GM10847 (cell line): ENCODE data around the gene ZNF546.

Source experiments
- POLR2A ChIP-seq: IDR thresholded peaks from 2 replicates; pipeline ENCODE4 v1.6.1; 2011; ENCODE audit not compliant: insufficient read length; ENCODE audit errors: extremely low read depth

ZNF546 gene

DNA sequence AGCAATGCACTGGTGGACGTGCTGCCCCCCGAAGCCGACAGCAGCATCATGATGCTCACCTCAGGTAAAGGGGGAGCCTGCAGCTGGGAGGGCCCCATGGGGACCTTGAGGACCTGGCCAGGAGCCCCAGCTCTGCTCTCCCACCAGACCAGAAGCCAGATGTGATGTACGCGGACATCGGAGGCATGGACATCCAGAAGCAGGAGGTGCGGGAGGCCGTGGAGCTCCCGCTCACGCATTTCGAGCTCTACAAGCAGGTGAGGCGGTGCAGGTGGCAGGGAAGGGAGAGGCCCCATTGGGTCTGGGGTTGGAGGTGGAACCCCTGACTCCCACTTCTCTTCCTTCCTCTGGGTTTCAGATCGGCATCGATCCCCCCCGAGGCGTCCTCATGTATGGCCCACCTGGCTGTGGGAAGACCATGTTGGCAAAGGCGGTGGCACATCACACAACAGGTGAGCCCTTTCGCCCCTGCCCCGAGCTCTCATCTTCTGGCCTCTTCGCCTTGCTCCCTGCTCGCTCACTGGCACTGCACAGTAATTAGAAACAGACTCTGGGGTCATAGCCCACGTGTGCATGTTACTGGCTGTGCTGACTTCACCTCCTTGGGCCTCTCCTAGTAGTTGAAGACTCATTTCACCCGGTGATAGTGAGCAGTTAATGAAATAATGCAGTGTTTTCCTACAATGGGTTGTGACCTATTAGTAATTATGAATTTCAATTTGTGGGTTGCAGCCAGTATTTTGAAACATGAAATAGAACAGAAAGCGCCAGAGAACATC is 22.3 kb upstream of the ZNF546 start:
- TF ChIP-seq POLR2A: no peak

DNA sequence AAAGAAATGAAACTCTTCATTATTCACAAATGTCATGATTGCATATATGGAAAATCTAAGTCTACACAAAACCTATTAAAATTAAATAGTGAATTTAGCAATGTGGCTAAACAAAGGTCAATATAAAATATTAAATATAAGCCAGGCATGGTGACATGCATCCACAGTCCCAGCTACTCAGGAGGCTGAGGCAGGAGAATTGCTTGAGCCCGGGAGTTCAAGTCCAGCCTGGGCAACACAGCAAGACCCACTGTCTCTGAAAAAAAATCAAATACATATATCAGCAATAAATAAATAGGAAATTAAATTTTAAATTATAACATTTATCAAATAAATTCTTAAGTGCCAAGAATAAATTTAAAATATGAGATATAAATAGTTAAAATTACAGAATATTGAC is 14.0 kb upstream of the ZNF546 start:
- TF ChIP-seq POLR2A: no peak

DNA sequence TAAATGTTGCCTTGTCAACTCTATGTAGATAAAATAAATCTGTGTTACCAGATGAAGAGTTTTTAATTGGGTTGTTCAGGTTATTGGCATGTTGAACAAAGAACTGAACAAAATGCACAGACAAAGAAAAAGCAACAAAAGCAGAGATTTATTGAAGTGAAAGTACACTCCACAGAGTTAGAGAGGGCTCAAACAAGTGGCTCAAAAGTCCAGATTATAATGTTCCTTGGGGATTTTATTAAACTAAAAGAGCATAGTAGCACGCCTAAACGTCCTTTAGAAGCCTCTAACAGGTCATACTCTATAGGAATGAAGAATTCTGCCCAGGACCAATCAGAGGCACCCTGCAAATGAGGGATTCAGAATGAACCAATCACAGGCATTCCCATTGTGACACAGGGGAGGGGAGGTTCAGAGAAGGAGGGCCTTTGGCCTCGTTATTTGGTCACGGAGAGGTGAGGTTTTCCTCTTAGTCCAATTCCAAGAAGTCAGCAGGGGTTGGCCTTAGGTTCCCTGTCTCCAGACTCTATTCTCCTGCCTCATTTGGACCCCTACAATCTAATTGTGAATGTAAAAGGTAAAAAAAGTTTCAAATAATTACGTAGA is 13.1 kb upstream of the ZNF546 start:
- no peak for TF ChIP-seq POLR2A

DNA sequence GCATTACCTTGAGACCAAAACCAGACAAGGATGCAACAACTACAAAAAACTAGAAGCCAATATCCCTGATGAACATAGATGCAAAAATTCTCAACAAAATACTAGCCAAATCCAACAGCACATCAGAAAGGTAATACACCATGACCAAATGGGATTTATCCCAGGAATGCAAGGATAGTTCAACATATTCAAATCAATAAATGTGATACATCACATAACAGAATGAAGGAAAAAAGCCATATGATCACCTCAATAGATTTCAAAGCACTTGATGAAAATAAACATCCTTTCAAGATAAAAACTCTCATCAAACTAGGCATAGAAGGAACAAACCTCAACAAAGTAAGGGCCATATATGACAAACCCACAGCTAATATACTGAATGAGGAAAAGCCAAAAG is 10.2 kb upstream of the ZNF546 start:
- no peak for TF ChIP-seq POLR2A

DNA sequence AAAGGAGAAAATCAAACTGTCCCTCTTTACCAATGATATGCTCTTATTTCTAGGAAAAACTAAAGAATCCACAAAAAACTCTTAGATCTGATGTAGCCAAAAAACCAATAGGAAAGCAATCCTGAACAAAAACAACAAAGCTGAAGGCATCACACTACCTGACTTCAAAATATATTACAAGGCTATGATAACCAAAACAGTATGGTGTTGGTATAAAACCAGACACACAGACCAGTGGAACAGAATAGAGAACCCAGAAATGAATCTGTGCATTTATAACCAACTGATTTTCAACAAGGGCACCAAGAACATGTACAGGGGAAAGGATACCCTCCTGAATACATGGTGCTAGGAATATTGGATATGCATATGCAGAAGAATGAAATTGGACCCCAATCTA is 9.7 kb upstream of the ZNF546 start:
- no peak for TF ChIP-seq POLR2A

DNA sequence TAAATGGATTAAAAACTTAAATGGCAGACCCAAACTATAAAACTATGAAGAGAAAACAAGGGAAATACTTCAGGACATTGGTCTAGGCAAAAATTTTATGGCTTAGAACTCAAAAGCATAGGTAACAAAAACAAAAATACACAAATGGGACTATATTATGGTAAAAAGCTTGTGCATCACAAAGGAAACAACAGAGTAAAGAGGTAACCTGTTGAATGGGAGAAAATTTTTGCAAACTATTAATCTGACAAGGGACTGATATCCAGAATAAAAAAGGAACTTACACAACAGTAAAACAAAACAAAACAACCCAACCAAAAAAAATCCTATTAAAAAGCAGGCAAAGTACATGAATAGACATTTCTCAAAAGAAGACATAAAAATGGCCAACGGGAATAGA is 9.3 kb upstream of the ZNF546 start:
- TF ChIP-seq POLR2A: no peak

DNA sequence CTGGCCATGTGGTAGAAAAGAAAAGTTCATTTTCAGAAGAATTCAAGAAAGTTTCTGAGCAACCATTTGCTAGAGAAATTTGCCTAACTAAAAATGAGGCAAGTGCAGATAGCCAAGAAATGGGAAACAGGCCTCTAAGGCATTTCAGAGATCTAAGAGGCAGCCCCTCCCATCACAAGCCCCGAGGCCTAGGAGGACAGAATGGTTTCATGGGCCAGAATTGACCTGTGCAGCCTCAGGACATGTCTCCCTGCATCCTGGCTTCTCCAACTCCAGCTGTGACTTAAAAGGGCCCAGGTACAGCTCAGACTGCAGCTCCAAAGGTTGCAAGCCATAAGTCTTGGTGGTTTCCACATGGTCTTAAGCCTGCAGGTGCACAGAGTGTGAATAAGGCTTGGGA is 3.3 kb upstream of the ZNF546 start:
- TF ChIP-seq POLR2A: no peak

DNA sequence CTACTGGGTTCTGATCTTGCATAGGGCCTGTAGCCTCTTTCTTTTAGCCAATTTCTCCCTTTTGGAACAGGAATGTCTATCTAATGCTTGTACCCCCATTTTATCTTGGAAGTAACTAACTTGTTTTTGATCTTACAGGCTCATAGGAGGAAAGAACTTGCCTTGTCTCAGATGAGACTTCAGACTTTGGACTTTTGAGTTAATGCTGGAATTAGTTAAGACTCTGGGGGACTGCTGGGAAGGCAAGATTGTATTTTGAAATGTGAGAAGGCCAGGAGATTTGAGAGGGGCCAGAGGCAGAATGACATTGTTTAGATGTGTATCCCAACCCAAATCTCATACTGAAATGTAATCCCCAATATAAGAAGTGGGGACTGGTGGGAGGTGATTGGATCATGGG is 2.5 kb upstream of the ZNF546 start:
- TF ChIP-seq POLR2A: no peak

DNA sequence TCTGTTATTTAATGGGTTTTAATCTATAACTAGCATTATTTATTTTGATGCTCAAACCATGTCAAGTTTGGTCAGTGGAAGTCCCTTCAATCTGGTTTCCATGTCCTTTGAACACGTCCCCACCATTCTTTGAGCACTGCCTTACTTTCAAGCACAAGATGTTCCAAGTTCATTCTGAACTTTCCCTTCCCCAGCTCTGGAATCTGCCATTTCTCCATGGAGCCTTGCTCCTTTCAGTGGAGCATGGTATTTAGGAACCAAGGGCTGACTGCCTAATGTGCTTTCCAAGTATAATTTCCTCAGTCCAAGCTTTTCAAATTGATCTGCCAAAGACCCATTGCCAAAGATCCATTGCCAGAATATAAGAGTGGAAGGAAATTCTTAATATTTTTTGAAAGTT is 1.1 kb upstream of the ZNF546 start:
- TF ChIP-seq POLR2A: no peak

DNA sequence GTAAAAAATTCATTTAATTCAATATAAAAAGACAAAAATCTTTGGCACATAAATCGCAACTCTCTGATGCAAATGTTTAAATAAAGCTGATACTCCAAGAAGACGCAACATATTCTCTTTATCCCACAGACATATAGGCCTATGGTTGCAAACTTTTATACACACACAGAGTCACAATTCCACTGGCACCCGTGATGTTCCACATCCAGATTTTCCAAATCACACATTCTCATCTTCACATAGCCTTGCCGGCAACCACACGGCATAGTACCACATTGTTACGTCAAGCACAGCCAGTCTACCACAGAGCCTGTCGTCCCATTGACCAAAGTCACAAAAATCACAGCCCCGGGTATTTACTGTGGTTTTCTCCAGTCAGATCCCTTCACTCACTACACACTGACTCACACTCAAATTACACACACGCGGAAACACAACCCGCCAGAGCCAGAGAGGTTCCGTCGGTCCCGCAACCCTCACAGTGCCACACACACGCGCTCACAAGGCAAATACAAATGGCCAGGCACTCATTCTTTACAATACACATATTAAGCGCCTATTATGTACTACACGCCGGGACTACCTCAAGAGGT is 546 bp upstream of the ZNF546 start:
- no peak for TF ChIP-seq POLR2A

DNA sequence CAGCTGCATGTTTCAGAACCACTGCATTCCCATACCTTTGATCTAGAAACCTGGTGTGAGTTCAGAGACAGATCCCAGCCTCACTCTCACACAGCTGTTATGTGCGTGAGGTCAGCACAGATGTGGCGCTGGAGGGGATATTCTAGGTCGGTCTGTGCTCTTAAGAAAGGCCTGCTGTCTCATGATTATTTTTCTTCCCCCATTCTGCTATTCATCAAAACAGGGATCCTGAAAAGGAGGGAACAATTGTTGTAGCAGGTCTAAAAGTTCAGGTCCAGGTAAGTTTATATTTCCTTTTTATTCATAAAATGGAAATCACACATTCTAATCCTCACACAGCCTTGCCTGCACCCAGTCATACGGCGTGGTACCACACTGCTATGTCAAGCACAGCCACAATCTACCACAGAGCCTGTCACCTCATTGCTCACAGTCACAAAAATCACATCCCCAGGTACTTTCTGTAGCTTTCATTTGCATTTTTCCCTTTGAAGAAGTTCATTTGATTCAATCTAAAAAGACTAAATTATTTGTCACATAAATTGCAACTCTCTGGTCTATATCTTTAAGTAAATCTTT is 867 bp downstream of the ZNF546 start:
- TF ChIP-seq POLR2A: no peak

DNA sequence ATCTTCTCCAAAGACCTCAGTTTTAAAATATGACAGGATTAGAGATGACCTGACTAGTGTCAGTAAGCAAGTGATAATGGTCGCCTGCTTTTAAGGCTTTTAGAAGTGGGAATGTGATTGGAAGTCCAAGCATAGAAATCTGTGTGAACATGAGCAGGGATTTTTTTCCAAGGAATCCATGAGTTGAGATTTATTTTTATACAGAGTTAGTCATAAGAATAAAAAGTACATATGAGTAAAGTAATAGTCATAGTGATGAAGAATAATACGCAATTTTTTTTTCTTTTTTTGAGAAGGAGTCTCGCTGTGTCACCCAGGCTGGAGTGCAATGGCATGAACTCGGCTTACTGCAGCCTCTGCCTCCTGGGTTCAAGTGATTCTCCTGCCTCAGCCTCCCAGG is 1.6 kb downstream of the ZNF546 start:
- TF ChIP-seq POLR2A: no peak

DNA sequence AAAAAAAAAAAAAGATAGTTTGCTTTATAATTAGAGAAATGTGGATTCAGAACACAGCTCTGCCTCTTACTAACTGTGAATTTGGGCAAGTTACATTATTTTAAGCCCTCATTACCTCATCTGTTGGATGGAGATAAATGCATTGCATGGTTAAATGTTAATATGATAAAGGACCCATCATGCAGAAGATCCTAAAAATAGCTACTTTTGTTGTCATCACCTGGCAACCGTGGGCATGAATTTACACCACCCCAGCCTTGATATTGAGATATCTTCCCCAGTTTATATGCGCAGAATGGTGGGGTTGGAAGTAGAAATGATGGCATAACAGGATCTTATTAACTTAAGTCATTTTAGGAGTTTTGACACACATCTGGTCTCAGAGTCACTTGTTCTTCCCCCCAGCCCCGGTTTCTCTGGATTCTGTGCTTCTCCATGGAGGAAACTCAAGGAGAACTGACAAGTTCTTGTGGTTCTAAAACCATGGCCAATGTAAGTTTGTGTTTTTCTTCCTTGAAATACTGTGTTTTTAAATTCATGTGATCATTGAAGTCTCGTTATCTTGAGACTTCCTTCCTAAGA is 8.9 kb downstream of the ZNF546 start:
- TF ChIP-seq POLR2A: no peak

DNA sequence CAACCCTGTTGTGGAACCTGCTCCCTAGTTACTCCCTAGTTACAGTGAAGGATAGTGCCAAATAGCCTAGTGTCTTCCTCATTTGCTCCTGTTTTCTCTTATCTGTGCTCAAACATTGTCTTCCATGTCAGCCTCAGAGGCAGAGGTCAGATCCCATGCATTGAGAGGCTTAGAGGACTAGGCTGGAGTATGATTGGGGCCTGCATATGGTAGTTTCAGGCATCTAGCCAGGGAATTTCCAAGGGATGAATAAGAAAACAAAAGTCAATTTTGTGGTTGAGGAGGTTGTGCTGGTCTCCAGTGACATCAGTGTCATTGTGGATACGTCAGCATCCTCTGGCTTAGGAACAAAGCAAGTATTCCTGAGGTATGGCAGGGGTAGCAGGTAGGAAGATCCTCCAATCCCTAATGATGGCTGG is 9.4 kb downstream of the ZNF546 start:
- no peak for TF ChIP-seq POLR2A

DNA sequence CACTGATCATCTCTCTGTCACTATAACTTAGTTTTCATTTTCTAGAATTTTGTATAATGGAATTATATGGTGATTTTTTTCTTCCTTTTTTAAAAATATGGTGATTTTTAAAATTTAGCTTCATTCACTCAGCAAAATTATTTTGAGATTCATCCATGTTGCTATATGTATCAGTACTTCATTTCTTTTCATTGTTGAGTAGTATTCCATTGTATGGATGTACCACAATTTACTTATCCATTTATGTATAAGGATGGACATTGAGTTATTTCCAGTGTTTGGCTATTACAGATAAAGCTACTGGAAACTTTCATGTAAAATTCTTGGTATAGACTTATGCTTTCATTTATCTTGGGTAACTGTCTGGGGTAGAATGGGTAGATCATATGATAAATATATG is 12.8 kb downstream of the ZNF546 start:
- TF ChIP-seq POLR2A: no peak

DNA sequence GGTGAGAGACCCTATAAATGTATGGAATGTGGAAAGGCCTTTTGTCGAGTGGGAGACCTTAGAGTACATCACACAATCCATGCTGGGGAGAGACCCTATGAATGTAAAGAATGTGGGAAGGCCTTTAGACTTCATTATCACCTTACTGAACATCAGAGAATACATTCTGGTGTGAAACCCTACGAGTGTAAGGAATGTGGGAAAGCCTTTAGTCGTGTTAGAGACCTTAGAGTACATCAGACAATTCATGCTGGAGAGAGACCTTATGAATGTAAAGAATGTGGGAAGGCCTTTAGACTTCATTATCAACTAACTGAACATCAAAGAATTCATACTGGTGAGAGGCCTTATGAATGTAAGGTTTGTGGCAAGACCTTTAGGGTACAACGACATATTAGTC is 17.1 kb downstream of the ZNF546 start:
- TF ChIP-seq POLR2A: no peak
